H9 (cell line): ENCODE results near the gene RXYLT1. TPM values are rescaled to one million over a fixed set of nuclear protein-coding genes. Genes with fewer than 3 reads are reported as not detected.
A peak's percentile ranks its signal among the peaks of the same experiment; 100 is the strongest.

Experiments used
- DNase-seq: peaks from one replicate; pipeline ENCODE4 v3.0.0-alpha.2; 2017
- H2AFZ ChIP-seq: one replicate; pipeline ENCODE4 v1.6.1; 2013; ENCODE audit warnings: mild to moderate bottlenecking, low read length, control low read depth, moderate library complexity
- H2AK5ac ChIP-seq: 2 replicates; pipeline ENCODE4 v1.6.1; 2013; ENCODE audit warnings: low read length, control low read depth, mixed read lengths; ENCODE audit not compliant: insufficient read length
- H2BK120ac ChIP-seq: one replicate; pipeline ENCODE4 v1.6.1; 2013; ENCODE audit warnings: low read depth, mild to moderate bottlenecking, low read length, control low read depth, inconsistent platforms; ENCODE audit not compliant: poor library complexity, severe bottlenecking
- H2BK12ac ChIP-seq: 2 replicates; pipeline ENCODE4 v1.6.1; 2013; ENCODE audit warnings: low read length, control low read depth, mixed read lengths, low read depth; ENCODE audit not compliant: insufficient read length
- H2BK15ac ChIP-seq: 2 replicates; pipeline ENCODE4 v1.6.1; 2013; ENCODE audit warnings: low read depth, low read length, control low read depth
- H2BK20ac ChIP-seq: one replicate; pipeline ENCODE4 v1.6.1; 2013; ENCODE audit warnings: low read depth, mild to moderate bottlenecking, low read length, control low read depth, inconsistent platforms; ENCODE audit not compliant: poor library complexity, severe bottlenecking
- H2BK5ac ChIP-seq: 2 replicates; pipeline ENCODE4 v1.6.1; 2013; ENCODE audit warnings: low read length, control low read depth, mixed read lengths; ENCODE audit not compliant: insufficient read length
- H3K14ac ChIP-seq: 2 replicates; pipeline ENCODE4 v1.6.1; 2013; ENCODE audit warnings: low read length, control low read depth; ENCODE audit not compliant: insufficient read depth
- H3K18ac ChIP-seq: 2 replicates; pipeline ENCODE4 v1.6.1; 2013; ENCODE audit warnings: low read depth, mild to moderate bottlenecking, mixed read lengths, low read length, control low read depth; ENCODE audit not compliant: insufficient read length
- H3K23ac ChIP-seq: 2 replicates; pipeline ENCODE4 v1.6.1; 2013; ENCODE audit warnings: low read length, control low read depth, mixed read lengths, low read depth; ENCODE audit not compliant: insufficient read length
- H3K23me2 ChIP-seq: 2 replicates; pipeline ENCODE4 v1.6.1; 2013; ENCODE audit warnings: low read depth, mild to moderate bottlenecking, mixed read lengths, low read length, control low read depth; ENCODE audit not compliant: insufficient read length, poor library complexity, severe bottlenecking
- H3K27ac ChIP-seq: 2 replicates; pipeline ENCODE4 v1.5.1; 2013; ENCODE audit warnings: low read length, control low read depth, mixed read lengths, low read depth; ENCODE audit not compliant: insufficient read length
- H3K27me3 ChIP-seq: 2 replicates; pipeline ENCODE4 v1.6.1; 2013; ENCODE audit warnings: low read length, control low read depth, inconsistent platforms; ENCODE audit not compliant: insufficient read depth
- H3K4ac ChIP-seq: 2 replicates; pipeline ENCODE4 v1.6.1; 2013; ENCODE audit warnings: low read depth, mild to moderate bottlenecking, control low read depth, inconsistent platforms, low read length, moderate library complexity
- H3K4me1 ChIP-seq: 2 replicates; pipeline ENCODE4 v1.6.1; 2013; ENCODE audit warnings: low read length, control low read depth, inconsistent platforms; ENCODE audit not compliant: insufficient read depth
- H3K4me2 ChIP-seq: 2 replicates; pipeline ENCODE4 v1.6.1; 2013; ENCODE audit warnings: low read length, control low read depth, mixed read lengths; ENCODE audit not compliant: insufficient read length, insufficient read depth
- H3K56ac ChIP-seq: 2 replicates; pipeline ENCODE4 v1.6.1; 2013; ENCODE audit warnings: low read depth, mild to moderate bottlenecking, mixed read lengths, low read length, control low read depth; ENCODE audit not compliant: insufficient read length
- H3K79me1 ChIP-seq: 2 replicates; pipeline ENCODE4 v1.6.1; 2013; ENCODE audit warnings: low read depth, mild to moderate bottlenecking, moderate library complexity, low read length, control low read depth, inconsistent platforms; ENCODE audit not compliant: insufficient read depth, poor library complexity, severe bottlenecking
- H3K79me2 ChIP-seq: 2 replicates; pipeline ENCODE4 v1.6.1; 2013; ENCODE audit warnings: low read length, control low read depth, inconsistent platforms; ENCODE audit not compliant: insufficient read depth
- H3K9ac ChIP-seq: 2 replicates; pipeline ENCODE4 v1.6.1; 2013; ENCODE audit warnings: low read length, control low read depth, mixed read lengths; ENCODE audit not compliant: insufficient read length; ENCODE audit errors: extremely low read depth
- H3K9me3 ChIP-seq: one replicate; pipeline ENCODE4 v1.6.1; 2013; ENCODE audit warnings: low read depth, low read length, inconsistent platforms; ENCODE audit not compliant: control insufficient read depth
- H3T11ph ChIP-seq: one replicate; pipeline ENCODE4 v1.6.1; 2013; ENCODE audit warnings: mild to moderate bottlenecking, low read length, control low read depth, inconsistent platforms
- H4K20me1 ChIP-seq: one replicate; pipeline ENCODE4 v1.6.1; 2013; ENCODE audit not compliant: control insufficient read depth, insufficient read length, insufficient read depth
- H4K5ac ChIP-seq: 2 replicates; pipeline ENCODE4 v1.6.1; 2013; ENCODE audit warnings: low read depth, mild to moderate bottlenecking, mixed read lengths, low read length, control low read depth; ENCODE audit not compliant: insufficient read length
- H4K8ac ChIP-seq: replicated peaks from 2 replicates; pipeline ENCODE4 v1.6.1; 2013; ENCODE audit warnings: low read length, control low read depth, mixed read lengths, low read depth; ENCODE audit not compliant: insufficient read length
- H4K91ac ChIP-seq: 2 replicates; pipeline ENCODE4 v1.6.1; 2013; ENCODE audit warnings: low read depth, mild to moderate bottlenecking, moderate library complexity, mixed read lengths, low read length, control low read depth; ENCODE audit not compliant: insufficient read length
- H3K27ac Mint-ChIP-seq, 3 experiments: 2 replicates in 2 of 3; 3 replicates in 1 of 3; pipeline ENCODE4 v1.8.0; 2020 to 2021; ENCODE audit warnings: mixed read lengths in 3 of 3, mild to moderate bottlenecking in 1 of 3, moderate library complexity in 1 of 3
- H3K27me3 Mint-ChIP-seq: 2 replicates; pipeline ENCODE4 v1.8.0; 2021; ENCODE audit warnings: low read depth, mild to moderate bottlenecking, moderate library complexity, mixed read lengths
- H3K36me3 Mint-ChIP-seq, 3 experiments: 2 replicates in 2 of 3; 3 replicates in 1 of 3; pipeline ENCODE4 v1.8.0; 2020 to 2021; ENCODE audit warnings: low read depth in 3 of 3, mixed read lengths in 3 of 3; ENCODE audit not compliant: insufficient read depth in 1 of 3
- H3K4me1 Mint-ChIP-seq, 2 experiments: 2 replicates each; pipeline ENCODE4 v1.8.0; 2020; ENCODE audit warnings: mixed read lengths in 2 of 2
- H3K4me3 Mint-ChIP-seq, 2 experiments: 2 replicates in 1 of 2; 3 replicates in 1 of 2; pipeline ENCODE4 v1.8.0; 2020 to 2021; ENCODE audit warnings: mild to moderate bottlenecking in 2 of 2, mixed read lengths in 2 of 2, moderate library complexity in 1 of 2
- H3K9me3 Mint-ChIP-seq, 2 experiments: 2 replicates in 1 of 2; 3 replicates in 1 of 2; pipeline ENCODE4 v1.8.0; 2020; ENCODE audit warnings: mild to moderate bottlenecking in 2 of 2, mixed read lengths in 2 of 2, moderate library complexity in 1 of 2
- WGBS: extraction: QIAGEN DNeasy Blood & Tissue Kit; methylation state at CpG from one replicate; pipeline ENCODE4 v1.1.7; 2013; ENCODE audit warnings: missing lambda C conversion rate, low lambda C conversion rate, mixed read lengths; ENCODE audit not compliant: insufficient read length; ENCODE audit errors: extremely low coverage; 5-methylcytosine and 5-hydroxymethylcytosine counted together
- total RNA-seq: library from RNA; stranded (reverse); gene quantifications from 2 replicates; pipeline ENCODE4 v1.2.1, GENCODE V29; 2021
- TF ChIP-seq, protein P1 (sequence below): fragments of 200-600 bp; sonication (generic); conservative IDR thresholded peaks from 3 replicates; pipeline ENCODE4 v1.8.0; 2021; ENCODE audit warnings: antibody characterized with exemption, mild to moderate bottlenecking

Gene RXYLT1
- total RNA-seq, 1 experiment from 2014 or later, result 10.1 TPM

DNA sequence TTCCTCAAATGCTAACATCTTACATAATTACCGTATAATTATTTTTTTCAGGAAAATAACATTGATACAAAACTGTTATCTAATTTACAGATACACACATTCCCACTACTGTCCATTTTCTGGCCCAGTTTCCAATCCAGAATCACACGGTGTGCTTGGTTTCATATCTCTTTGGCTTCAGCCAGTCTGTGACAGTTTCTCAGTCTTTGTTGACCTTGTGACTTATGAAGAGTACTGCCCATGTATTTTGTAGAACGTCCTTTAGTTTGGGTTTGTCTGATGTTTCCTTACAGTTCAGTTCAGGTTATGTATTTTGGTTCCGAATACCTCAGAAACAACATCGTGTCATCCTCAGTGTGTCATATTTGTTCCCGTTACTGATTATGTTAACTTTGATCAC is 16.2 kb downstream of the RXYLT1 start:
- no peak overlapping the region for H3K56ac ChIP-seq
- H3K4ac ChIP-seq, result no peak overlapping the region
- 100% methylated on average over 1 of the region's 6 CpGs for WGBS
- no peak overlapping the region for H2BK15ac ChIP-seq
- no peak for DNase-seq
- Mint-ChIP-seq H3K27ac (peak overlapping the region in 1 of 3 experiments; percentile 50; a peak in 1 of 7 replicates), H3K36me3 (peaks cover under 1 to 1% (median 1%) of the 10 kb centered on the region in 3 experiments; a peak in 3 of 7 replicates), H3K9me3 (no peaks in the 10 kb centered on the region), H3K4me1 (peaks cover 3 to 6% of the 10 kb centered on the region in 2 experiments), H3K4me3 (no peak overlapping the region), H3K27me3 (no peaks in the 10 kb centered on the region)
- H3K27ac ChIP-seq, result no peak overlapping the region
- no peak overlapping the region for H2BK20ac ChIP-seq
- H3K9me3 ChIP-seq, result no peaks in the 10 kb centered on the region
- no peak overlapping the region for H4K8ac ChIP-seq
- H3K4me1 ChIP-seq, result no peaks in the 10 kb centered on the region
- H3K9ac ChIP-seq, result no peak overlapping the region
- H3K79me1 ChIP-seq, result no peaks in the 10 kb centered on the region
- H3K23me2 ChIP-seq, result no peaks in the 10 kb centered on the region
- no peak overlapping the region for H4K5ac ChIP-seq
- H3K18ac ChIP-seq, result no peak overlapping the region
- TF ChIP-seq, protein P1, sequence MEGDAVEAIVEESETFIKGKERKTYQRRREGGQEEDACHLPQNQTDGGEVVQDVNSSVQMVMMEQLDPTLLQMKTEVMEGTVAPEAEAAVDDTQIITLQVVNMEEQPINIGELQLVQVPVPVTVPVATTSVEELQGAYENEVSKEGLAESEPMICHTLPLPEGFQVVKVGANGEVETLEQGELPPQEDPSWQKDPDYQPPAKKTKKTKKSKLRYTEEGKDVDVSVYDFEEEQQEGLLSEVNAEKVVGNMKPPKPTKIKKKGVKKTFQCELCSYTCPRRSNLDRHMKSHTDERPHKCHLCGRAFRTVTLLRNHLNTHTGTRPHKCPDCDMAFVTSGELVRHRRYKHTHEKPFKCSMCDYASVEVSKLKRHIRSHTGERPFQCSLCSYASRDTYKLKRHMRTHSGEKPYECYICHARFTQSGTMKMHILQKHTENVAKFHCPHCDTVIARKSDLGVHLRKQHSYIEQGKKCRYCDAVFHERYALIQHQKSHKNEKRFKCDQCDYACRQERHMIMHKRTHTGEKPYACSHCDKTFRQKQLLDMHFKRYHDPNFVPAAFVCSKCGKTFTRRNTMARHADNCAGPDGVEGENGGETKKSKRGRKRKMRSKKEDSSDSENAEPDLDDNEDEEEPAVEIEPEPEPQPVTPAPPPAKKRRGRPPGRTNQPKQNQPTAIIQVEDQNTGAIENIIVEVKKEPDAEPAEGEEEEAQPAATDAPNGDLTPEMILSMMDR, result no peak
- H3K4me2 ChIP-seq, result no peak overlapping the region
- H3K14ac ChIP-seq, result no peak overlapping the region
- no peak overlapping the region for H3T11ph ChIP-seq
- H2BK120ac ChIP-seq, result no peak overlapping the region
- H3K27me3 ChIP-seq, result no peaks in the 10 kb centered on the region
- no peak overlapping the region for H2AK5ac ChIP-seq
- H2AFZ ChIP-seq, result no peak overlapping the region
- H2BK12ac ChIP-seq, result no peak overlapping the region
- no peaks in the 10 kb centered on the region for H3K79me2 ChIP-seq
- H4K91ac ChIP-seq, result no peak overlapping the region
- no peak overlapping the region for H2BK5ac ChIP-seq
- H3K23ac ChIP-seq, result no peak overlapping the region
- H4K20me1 ChIP-seq, result no peaks in the 10 kb centered on the region
